Neural crest cell (in vitro differentiated cells): ENCODE results near the gene HELZ2. TPM values are rescaled to one million over a fixed set of nuclear protein-coding genes. Genes with fewer than 3 reads are reported as not detected.

Experiments used
- DNase-seq: peaks from one replicate; pipeline ENCODE4 v3.0.0; 2021; ENCODE audit warnings: low read depth, mixed read lengths, low spot score
- H3K27ac Mint-ChIP-seq: one replicate; pipeline ENCODE4 v1.8.0; 2021; ENCODE audit warnings: mild to moderate bottlenecking, mixed read lengths; ENCODE audit not compliant: unreplicated experiment
- H3K27me3 Mint-ChIP-seq: 2 replicates; pipeline ENCODE4 v1.8.0; 2021; ENCODE audit warnings: low read depth, mild to moderate bottlenecking, mixed read lengths
- H3K36me3 Mint-ChIP-seq: 2 replicates; pipeline ENCODE4 v1.8.0; 2021; ENCODE audit warnings: low read depth, mild to moderate bottlenecking, mixed read lengths
- H3K4me1 Mint-ChIP-seq: 2 replicates; pipeline ENCODE4 v1.8.0; 2021; ENCODE audit warnings: mixed read lengths
- H3K4me3 Mint-ChIP-seq: one replicate; pipeline ENCODE4 v1.8.0; 2021; ENCODE audit warnings: mild to moderate bottlenecking, mixed read lengths
- H3K9me3 Mint-ChIP-seq: 2 replicates; pipeline ENCODE4 v1.8.0; 2021; ENCODE audit warnings: mixed read lengths
- CTCF ChIP-seq: fragments of 200-600 bp; sonication (generic); conservative IDR thresholded peaks from 2 replicates; pipeline ENCODE4 v1.5.0; 2021; ENCODE audit warnings: antibody characterized with exemption, mild to moderate bottlenecking
- total RNA-seq: library from RNA; stranded (reverse); gene quantifications from 2 replicates; pipeline ENCODE4 v1.2.1, GENCODE V29; 2021

Gene HELZ2
- total RNA-seq, 1 donor from 2014 or later = 22.3 TPM

- Mint-ChIP-seq H3K27ac (no peak overlapping the region), H3K4me3 (no peak overlapping the region), H3K36me3 (no peaks in the 10 kb centered on the region)
These were observed 5.7 kb downstream of the HELZ2 start for GRCh38 chr20:63568170-63568981.

GRCh38 chr20:63567386-63568169 is 6.5 kb downstream of the HELZ2 start:
- Mint-ChIP-seq H3K27ac (no peak overlapping the region), H3K4me3 (no peak overlapping the region), H3K4me1 (no peaks in the 10 kb centered on the region), H3K27me3 (no peaks in the 10 kb centered on the region), H3K36me3 (no peaks in the 10 kb centered on the region), H3K9me3 (no peaks in the 10 kb centered on the region)
- no peak for TF ChIP-seq CTCF
- DNase-seq = no peak

More at GRCh38 chr20:63568170-63568981, 5.7 kb downstream of the HELZ2 start:
- Mint-ChIP-seq H3K4me1 (no peaks in the 10 kb centered on the region), H3K9me3 (no peaks in the 10 kb centered on the region), H3K27me3 (no peaks in the 10 kb centered on the region)
- DNase-seq = no peak
- no peak for TF ChIP-seq CTCF

- Mint-ChIP-seq H3K4me1 (no peaks in the 10 kb centered on the region), H3K9me3 (no peaks in the 10 kb centered on the region), H3K36me3 (no peaks in the 10 kb centered on the region), H3K4me3 (no peak overlapping the region), H3K27ac (no peak overlapping the region), H3K27me3 (no peaks in the 10 kb centered on the region)
- TF ChIP-seq CTCF = no peak
- no peak for DNase-seq
These were observed 7.0 kb downstream of the HELZ2 start for GRCh38 chr20:63567136-63567385.

- Mint-ChIP-seq H3K4me1 (no peaks in the 10 kb centered on the region), H3K27me3 (no peaks in the 10 kb centered on the region), H3K27ac (no peak overlapping the region), H3K4me3 (no peak overlapping the region), H3K36me3 (no peaks in the 10 kb centered on the region), H3K9me3 (no peaks in the 10 kb centered on the region)
- DNase-seq = no peak
- no peak for TF ChIP-seq CTCF
These were observed 7.5 kb downstream of the HELZ2 start for GRCh38 chr20:63566395-63567135.

- Mint-ChIP-seq H3K4me1 (no peaks in the 10 kb centered on the region), H3K4me3 (no peak overlapping the region), H3K36me3 (no peaks in the 10 kb centered on the region), H3K9me3 (no peaks in the 10 kb centered on the region), H3K27me3 (no peaks in the 10 kb centered on the region), H3K27ac (no peak overlapping the region)
- TF ChIP-seq CTCF = no peak
- no peak for DNase-seq
These were observed 8.2 kb downstream of the HELZ2 start for GRCh38 chr20:63565699-63566335.
